H1 (cell line): ENCODE results near the gene AQP10. TPM values are rescaled to one million over a fixed set of nuclear protein-coding genes. Genes with fewer than 3 reads are reported as not detected.

ENCODE experiments used
- CTCF ChIA-PET: fragments of 300-600 bp; sonication (Branson Sonifier 250); formaldehyde crosslinking; loops from one replicate; lab custom pipeline; 2021; ENCODE audit not compliant: partially characterized antibody; lab: Charles Lee
- POLR2A ChIA-PET: fragments of 300-600 bp; sonication (Branson Sonifier 250); formaldehyde crosslinking; loops from one replicate; lab custom pipeline; 2021; ENCODE audit warnings: inconsistent platforms; ENCODE audit not compliant: partially characterized antibody; lab: Charles Lee
- DNase-seq, 2 experiments: peaks; one replicate each; pipeline versions ENCODE4 v3.0.0 to v3.0.0-alpha.2; 2010 to 2022; ENCODE audit warnings: low spot score in 2 of 2, low read depth in 1 of 2, mixed read lengths in 1 of 2
- FAIRE-seq: peaks from 2 replicates; lab custom pipeline; 2011; peaks lifted over from hg19 to GRCh38; lab: Jason Lieb, UNC
- H2AFZ ChIP-seq: 2 replicates; pipeline ENCODE4 v1.8.1; 2012; ENCODE audit warnings: low read length, inconsistent platforms
- H2AK5ac ChIP-seq: 2 replicates; pipeline ENCODE4 v1.6.1; 2013; ENCODE audit warnings: low read depth, low read length
- H2BK120ac ChIP-seq: replicated peaks from 2 replicates; pipeline ENCODE3; 2013; ENCODE audit warnings: low read depth, low read length, inconsistent platforms
- H2BK12ac ChIP-seq: 2 replicates; pipeline ENCODE4 v1.6.1; 2013; ENCODE audit warnings: low read depth, low read length
- H2BK15ac ChIP-seq: 2 replicates; pipeline ENCODE4 v1.6.1; 2013; ENCODE audit warnings: low read length
- H2BK20ac ChIP-seq: 2 replicates; pipeline ENCODE4 v1.6.1; 2013; ENCODE audit warnings: low read length
- H2BK5ac ChIP-seq: 2 replicates; pipeline ENCODE4 v1.6.1; 2013; ENCODE audit warnings: low read depth, low read length
- H3K14ac ChIP-seq: 2 replicates; pipeline ENCODE4 v1.6.1; 2013; ENCODE audit warnings: inconsistent platforms; ENCODE audit not compliant: insufficient read length
- H3K18ac ChIP-seq: 2 replicates; pipeline ENCODE4 v1.6.1; 2013; ENCODE audit warnings: low read length; ENCODE audit errors: extremely low read depth
- H3K23ac ChIP-seq: 2 replicates; pipeline ENCODE4 v1.6.1; 2013; ENCODE audit warnings: inconsistent platforms; ENCODE audit not compliant: insufficient read length
- H3K23me2 ChIP-seq: 2 replicates; pipeline ENCODE4 v1.6.1; 2013; ENCODE audit warnings: low read depth, low read length
- H3K27ac ChIP-seq: 2 replicates; pipeline ENCODE4 v1.6.1; 2011; ENCODE audit warnings: low read depth, low read length, inconsistent platforms
- H3K27me3 ChIP-seq, 4 experiments: replicated peaks in 1 of 4; 1 replicate in 1 of 4; 2 replicates in 3 of 4; pipeline versions ENCODE4 v1.6.1 to v1.8.1; 2011 to 2013; ENCODE audit warnings: low read length in 3 of 4, mild to moderate bottlenecking in 3 of 4, inconsistent platforms in 2 of 4, mixed read lengths in 2 of 4, moderate library complexity in 1 of 4; ENCODE audit not compliant: control insufficient read depth in 3 of 4, insufficient read depth in 3 of 4; ENCODE audit errors: extremely low read depth in 1 of 4
- H3K36me3 ChIP-seq, 4 experiments: 2 replicates each; pipeline versions ENCODE4 v1.6.1 to v1.8.1; 2011 to 2013; ENCODE audit warnings: mild to moderate bottlenecking in 4 of 4, low read length in 3 of 4, moderate library complexity in 2 of 4, control low read depth in 1 of 4, inconsistent platforms in 1 of 4; ENCODE audit not compliant: insufficient read depth in 4 of 4, control insufficient read depth in 2 of 4
- H3K4ac ChIP-seq: replicated peaks from 2 replicates; pipeline ENCODE3; 2013; ENCODE audit warnings: low read length, low read depth, mixed read lengths, inconsistent platforms; ENCODE audit not compliant: insufficient read length
- H3K4me1 ChIP-seq, 4 experiments: replicated peaks in 1 of 4; 1 replicate in 1 of 4; 2 replicates in 3 of 4; pipeline versions ENCODE4 v1.6.1 to v1.8.1; 2011 to 2013; ENCODE audit warnings: low read length in 3 of 4, inconsistent platforms in 2 of 4, mixed read lengths in 1 of 4; ENCODE audit not compliant: insufficient read depth in 4 of 4, control insufficient read depth in 3 of 4
- H3K4me2 ChIP-seq, 2 experiments: 2 replicates each; pipeline versions ENCODE4 v1.6.1 to v1.8.1; 2011 to 2013; ENCODE audit warnings: low read depth in 2 of 2, low read length in 2 of 2, control low read depth in 1 of 2, inconsistent platforms in 1 of 2, mild to moderate bottlenecking in 1 of 2; ENCODE audit not compliant: insufficient read depth in 1 of 2
- H3K4me3 ChIP-seq, 4 experiments: fragments of 200-600, 300-600 bp in 1 of 4; sonication (generic), shearing (Covaris generic), sonication (Bioruptor Twin) in 1 of 4; 2 replicates each; pipeline versions ENCODE4 v1.5.1 to v1.8.1; 2011 to 2016; ENCODE audit warnings: low read length in 4 of 4, low read depth in 3 of 4, control low read depth in 2 of 4, inconsistent platforms in 2 of 4, mild to moderate bottlenecking in 2 of 4, mixed read lengths in 1 of 4, moderate library complexity in 1 of 4; ENCODE audit not compliant: insufficient read depth in 2 of 4; ENCODE audit errors: extremely low read depth in 1 of 4
- H3K56ac ChIP-seq: replicated peaks from 2 replicates; pipeline ENCODE3; 2013; ENCODE audit warnings: low read depth, mild to moderate bottlenecking, mixed read lengths, low read length, inconsistent platforms; ENCODE audit not compliant: insufficient read length
- H3K79me1 ChIP-seq: 2 replicates; pipeline ENCODE4 v1.6.1; 2013; ENCODE audit warnings: low read depth, low read length, control low read depth
- H3K79me2 ChIP-seq, 2 experiments: 2 replicates each; pipeline versions ENCODE4 v1.6.1 to v1.8.1; 2012 to 2013; ENCODE audit warnings: low read length in 2 of 2, mild to moderate bottlenecking in 2 of 2, inconsistent platforms in 1 of 2; ENCODE audit not compliant: insufficient read depth in 2 of 2, control insufficient read depth in 1 of 2
- H3K9ac ChIP-seq, 4 experiments: replicated peaks in 1 of 4; 1 replicate in 1 of 4; 2 replicates in 3 of 4; pipeline versions ENCODE4 v1.6.1 to v1.8.1; 2011 to 2013; ENCODE audit warnings: low read depth in 3 of 4, low read length in 3 of 4, control low read depth in 2 of 4, mild to moderate bottlenecking in 2 of 4, moderate library complexity in 2 of 4, inconsistent platforms in 1 of 4; ENCODE audit errors: extremely low read depth in 1 of 4
- H3K9me3 ChIP-seq, 2 experiments: 2 replicates each; pipeline versions ENCODE4 v1.6.1 to v1.8.1; 2012 to 2013; ENCODE audit warnings: mild to moderate bottlenecking in 2 of 2, moderate library complexity in 2 of 2, control low read depth in 1 of 2, inconsistent platforms in 1 of 2, low read depth in 1 of 2, low read length in 1 of 2, mixed read lengths in 1 of 2; ENCODE audit not compliant: insufficient read depth in 2 of 2
- H4K20me1 ChIP-seq, 2 experiments: replicated peaks in 1 of 2; 2 replicates each; pipeline versions ENCODE3 to v1.8.1; 2011 to 2013; ENCODE audit warnings: inconsistent platforms in 2 of 2, low read length in 2 of 2, mild to moderate bottlenecking in 1 of 2; ENCODE audit not compliant: insufficient read depth in 2 of 2, control insufficient read depth in 1 of 2
- H4K5ac ChIP-seq: 2 replicates; pipeline ENCODE4 v1.6.1; 2013; ENCODE audit warnings: low read length, low read depth, mixed read lengths, inconsistent platforms; ENCODE audit not compliant: insufficient read length
- H4K8ac ChIP-seq: 2 replicates; pipeline ENCODE4 v1.8.0; 2013; ENCODE audit warnings: mild to moderate bottlenecking, moderate library complexity, low read length, inconsistent platforms; ENCODE audit not compliant: insufficient read depth; ENCODE audit errors: extremely low read depth
- H4K91ac ChIP-seq: replicated peaks from 2 replicates; pipeline ENCODE3; 2013; ENCODE audit warnings: low read length, mixed read lengths, inconsistent platforms; ENCODE audit not compliant: insufficient read length
- JUN ChIP-seq: IDR thresholded peaks from 2 replicates; pipeline ENCODE4 v1.6.1; 2011; ENCODE audit warnings: low read depth, mild to moderate bottlenecking, improper control_type of control experiment, low read length
- NANOG ChIP-seq: IDR thresholded peaks from 2 replicates; pipeline ENCODE4 v1.6.1; 2011; ENCODE audit warnings: low read length, low read depth, mild to moderate bottlenecking, inconsistent platforms; ENCODE audit not compliant: insufficient read depth, poor library complexity, severe bottlenecking
- PHF8 ChIP-seq: fragments of 200-600 bp; sonication (generic); conservative IDR thresholded peaks from 2 replicates; pipeline ENCODE4 v1.7.1; 2012; ENCODE audit warnings: low read depth, mild to moderate bottlenecking, inconsistent platforms, low read length, moderate library complexity
- POLR2A ChIP-seq, 2 experiments: IDR thresholded peaks; 1 replicate in 1 of 2; 2 replicates in 1 of 2; pipeline ENCODE4 v1.6.1; 2011; ENCODE audit warnings: low read depth in 2 of 2, low read length in 2 of 2, mild to moderate bottlenecking in 2 of 2; ENCODE audit errors: control extremely low read depth in 1 of 2
- RBBP5 ChIP-seq: IDR thresholded peaks from 2 replicates; pipeline ENCODE4 v1.7.1; 2012; ENCODE audit warnings: low read depth, mild to moderate bottlenecking, inconsistent platforms, low read length, moderate library complexity, borderline replicate concordance
- RFX5 ChIP-seq: IDR thresholded peaks from 2 replicates; pipeline ENCODE4 v1.6.1; 2011; ENCODE audit warnings: low read depth, low read length, improper control_type of control experiment, borderline replicate concordance
- TAF1 ChIP-seq: IDR thresholded peaks from 2 replicates; pipeline ENCODE4 v1.6.1; 2011; ENCODE audit warnings: mild to moderate bottlenecking, low read depth, low read length
- WGBS, 2 experiments: shearing (Covaris generic) in 1 of 2; methylation state at CpG; one replicate each; pipeline versions ENCODE4 v1.1.6 to v1.1.7; 2013 to 2015; ENCODE audit warnings: low lambda C conversion rate in 2 of 2, mixed read lengths in 2 of 2, inconsistent platforms in 1 of 2, low coverage in 1 of 2, missing lambda C conversion rate in 1 of 2; ENCODE audit not compliant: insufficient replicate concordance in 2 of 2, insufficient coverage in 1 of 2, insufficient read length in 1 of 2; ENCODE audit errors: extremely low coverage in 1 of 2, missing lambda C conversion rate in 1 of 2; 5-methylcytosine and 5-hydroxymethylcytosine counted together
- polyA plus RNA-seq, 7 experiments: library from polyadenylated mRNA; depleted of rRNA in 3 of 7; stranded (reverse) in 5 of 7; unstranded in 2 of 7; fragments of >200 nt in 5 of 7; fragments of 200-250 nt in 2 of 7; gene quantifications; 1 replicate in 5 of 7; 2 replicates in 1 of 7; 4 replicates in 1 of 7; pipeline versions ENCODE4 v1.2.1 to v1.2.3, GENCODE V29; 2011 to 2013; ENCODE audit warnings: missing spikeins in 2 of 7, mixed read lengths in 2 of 7
- total RNA-seq: library from RNA; stranded (reverse); fragmentation: NEBNext Ultra II Directional; extraction: Animal tissue kit (Norgen Biotek cat#: 25700); gene quantifications from 2 replicates; pipeline ENCODE4 v1.2.1, GENCODE V29; 2021

The AQP10 gene
- total and polyA plus RNA-seq, 2 of the 8 experiments (the other 6 are each of a cell fraction or from before 2014, with no cell fraction given) = not detected

GRCh38 chr1:154327466-154328317, 6.8 kb downstream of the AQP10 start:
- H3K14ac ChIP-seq = no peak overlapping the region
- H3K56ac ChIP-seq = no peak overlapping the region
- H2BK15ac ChIP-seq = no peak overlapping the region
- H2BK5ac ChIP-seq = peak overlapping the region; percentile 66; the same call in 1 of the 2 replicates
- peaks cover 6 to 21% (median 14%) of the 10 kb centered on the region in 4 experiments; a peak in 7 of 8 replicates for H3K36me3 ChIP-seq
- H2AK5ac ChIP-seq = peak overlapping the region; percentile 87; the same call in 1 of the 2 replicates
- H3K79me1 ChIP-seq = peaks cover 10% of the 10 kb centered on the region; the same call in 1 of the 2 replicates
- peaks cover 5 to 11% of the 10 kb centered on the region in 2 experiments for H4K20me1 ChIP-seq
- WGBS, 2 experiments = 56% methylated on average over 5 of the region's 5 CpGs; no CpG with 5 or more reads in 1 of the 2 experiments
- H4K8ac ChIP-seq = peak overlapping the region; percentile 58; the same call in 1 of the 2 replicates
- no peak for TF ChIP-seq JUN
- TF ChIP-seq TAF1 = no peak
- no peak for TF ChIP-seq RFX5
- TF ChIP-seq PHF8 = no peak
- no peak for TF ChIP-seq NANOG
- 0 out of 2 replicates have a peak, but pooled peaks have one; percentile 18 for TF ChIP-seq RBBP5
- 0 out of 3 replicates have a peak, but pooled peaks of 1 of the 2 experiments have one; percentile 8 for TF ChIP-seq POLR2A (IDR thresholded peaks at IDR 0.05; ENCODE audit: control extremely low read depth in 1 of 2, low read depth in 2 of 2, low read length in 2 of 2)
- TF ChIP-seq, all 59 proteins: peak for 2
- Histone ChIP-seq H3K9ac (peak overlapping the region in 2 of 4 experiments; percentile 20 to 32; a peak in 2 of 7 replicates), H4K91ac (no peak overlapping the region), H2BK20ac (no peak overlapping the region), H3K4me1 (peaks cover 23 to 25% (median 24%) of the 10 kb centered on the region in 4 experiments), H3K27ac (no peak overlapping the region), H2AFZ (no peak overlapping the region), H2BK12ac (peak overlapping the region; percentile 27; the same call in 1 of the 2 replicates), H3K4me3 (peak overlapping the region; percentile 27 to 63 (median 52)), H3K4ac (no peak overlapping the region), H3K27me3 (no peaks in the 10 kb centered on the region), H3K18ac (peak overlapping the region; percentile 60), H3K23me2 (peaks cover 22% of the 10 kb centered on the region), H3K23ac (no peak overlapping the region), H3K4me2 (peak overlapping the region; percentile 86 to 88), H3K9me3 (no peaks in the 10 kb centered on the region), H3K79me2 (peaks cover 0 to 18% of the 10 kb centered on the region in 2 experiments; a peak in 2 of 4 replicates), H2BK120ac (no peak overlapping the region), H4K5ac (no peak overlapping the region)
- ChIA-PET POLR2A (interaction anchor here (0.8 to 1.8 kb wide), 6 partner anchors 21 to 147 kb away, joined by 3 to 7 read pairs (median 3); no protein-coding TSS in a partner anchor), CTCF (interaction anchor here (0.9 to 21.7 kb wide), 13 partner anchors 13 to 219 kb away, joined by 3 to 507 read pairs (median 4); partner anchors contain the start of gene HAX1)
- no peak for FAIRE-seq
- no peak for DNase-seq
